HG03103 (cell line): ENCODE data around the gene MARCHF7.

ENCODE experiments used
- ATAC-seq: cut with Tn5 transposase; IDR thresholded peaks from one replicate; pipeline ENCODE4 v1.9.1; 2021; ENCODE audit warnings: low read depth; ENCODE audit not compliant: unreplicated experiment

Gene MARCHF7

GRCh38 chr2:159758686-159759085, 46.4 kb downstream of the MARCHF7 start:
- ATAC-seq = no peak

- no peak for ATAC-seq
These were observed 47.3 kb downstream of the MARCHF7 start for GRCh38 chr2:159759577-159759976.

GRCh38 chr2:159760326-159760725, 48.0 kb downstream of the MARCHF7 start:
- ATAC-seq = no peak

- no peak for ATAC-seq
These were observed 49.8 kb downstream of the MARCHF7 start for GRCh38 chr2:159762075-159762474.
